Testis (tissue), 3 donors: ENCODE data around the gene C1orf74. TPM values are rescaled to one million over a fixed set of nuclear protein-coding genes. Genes with fewer than 3 reads are reported as not detected.

Source experiments
- DNase-seq: peaks from one replicate; pipeline ENCODE4 v3.0.0-alpha.2; 2019
- H3K27ac ChIP-seq, 2 donors: fragments of 200-600 bp; sonication (generic); one replicate each; pipeline ENCODE4 v1.5.1; 2019
- H3K27me3 ChIP-seq: fragments of 200-600 bp; sonication (generic); one replicate; pipeline ENCODE4 v1.5.1; 2019
- H3K36me3 ChIP-seq: fragments of 200-600 bp; sonication (generic); one replicate; pipeline ENCODE4 v1.5.1; 2017; ENCODE audit warnings: low read depth; ENCODE audit errors: missing control alignments
- H3K4me1 ChIP-seq: fragments of 200-600 bp; sonication (generic); one replicate; pipeline ENCODE4 v1.5.1; 2019
- H3K4me3 ChIP-seq, 2 donors: fragments of 200-600 bp; sonication (generic); one replicate each; pipeline ENCODE4 v1.5.1; 2017 to 2019
- H3K9me3 ChIP-seq: fragments of 200-600 bp; sonication (generic); one replicate; pipeline ENCODE4 v1.5.1; 2017
- CTCF ChIP-seq, 3 experiments: fragments of 450-650 bp in 2 of 3; fragments of 200-600 bp in 1 of 3; sonication (generic) in 1 of 3; IDR thresholded peaks; one replicate each; pipeline ENCODE4 v1.5.1; 2016 to 2019; ENCODE audit warnings: antibody characterized with exemption in 3 of 3, mild to moderate bottlenecking in 2 of 3, moderate library complexity in 1 of 3
- POLR2A ChIP-seq: fragments of 450-650 bp; IDR thresholded peaks from one replicate; pipeline ENCODE4 v1.6.1; 2017; ENCODE audit warnings: antibody characterized with exemption, mild to moderate bottlenecking, moderate library complexity
- WGBS, 2 donors: methylation state at CpG; one replicate each; pipeline ENCODE4 v1.1.5; 2018; 5-methylcytosine and 5-hydroxymethylcytosine counted together
- intact Hi-C: fragments of 100-400 bp; cut with DNase I; formaldehyde crosslinking; loops from one replicate; pipeline ENCODE4 v1.15.1; 2023; ENCODE audit warnings: low total_unique reads
- polyA plus RNA-seq: library from polyadenylated mRNA; stranded (reverse); fragments of 350-450 nt; fragmentation: Illumina TruSeq; extraction: RNeasy Lipid Tissue Mini Kit (QIAGEN cat#74804); gene quantifications from one replicate; pipeline ENCODE4 v1.2.3, GENCODE V29; 2014; ENCODE audit warnings: low read depth, low replicate concordance; ENCODE audit not compliant: insufficient read depth
- total RNA-seq, 2 donors: library from RNA; depleted of rRNA; stranded (reverse); fragments of >200 nt; gene quantifications; one replicate each; pipeline ENCODE4 v1.2.3, GENCODE V29; 2016

Gene C1orf74
- total and polyA plus RNA-seq, 3 donors from 2014 or later, result 2.6 to 5.2 (median 5.0) TPM

GRCh38 chr1:209807509-209807908, 23.1 kb upstream of the C1orf74 start:
- Histone ChIP-seq H3K9me3 (no peaks in the 10 kb centered on the region), H3K36me3 (no peaks in the 10 kb centered on the region), H3K27me3 (no peaks in the 10 kb centered on the region), H3K27ac (no peak overlapping the region), H3K4me3 (no peak overlapping the region), H3K4me1 (peaks cover 3% of the 10 kb centered on the region)
- 82 to 83% methylated on average over 4 of the region's 4 CpGs for WGBS, 2 donors
- intact Hi-C loops, result no loop called here
- DNase-seq, result no peak
- TF ChIP-seq CTCF (IDR thresholded peaks at IDR 0.05) (no peak), POLR2A (no peak)

- Histone ChIP-seq H3K4me1 (peaks cover 17% of the 10 kb centered on the region), H3K27ac (peak within 1 kb of the TSS in 1 of 2 donors; percentile 79), H3K27me3 (no peaks in the 10 kb centered on the region), H3K9me3 (no peaks in the 10 kb centered on the region), H3K36me3 (no peaks in the 10 kb centered on the region), H3K4me3 (peak within 1 kb of the TSS; percentile 36 to 62)
- intact Hi-C loops, result no loop called here
- TF ChIP-seq POLR2A (no peak), CTCF (IDR thresholded peaks at IDR 0.05) (no peak)
- 6 to 8% methylated on average over 30 to 33 of the region's 46 CpGs for WGBS, 2 donors
- peak; percentile 95 for DNase-seq
Measured at GRCh38 chr1:209805875-209806760, 21.8 kb upstream of the C1orf74 start, which contains the start of gene IRF6. Gene IRF6 (minus strand): TSS chr1:209806142. CDS start chr1:209801413, 4,729 bp downstream.

- Histone ChIP-seq H3K4me1 (peaks cover 17% of the 10 kb centered on the region), H3K9me3 (no peaks in the 10 kb centered on the region), H3K27ac (no peak overlapping the region), H3K36me3 (no peaks in the 10 kb centered on the region), H3K4me3 (peak overlapping the region; percentile 36 to 62), H3K27me3 (no peaks in the 10 kb centered on the region)
- no peak for DNase-seq
- no peak for TF ChIP-seq CTCF (IDR thresholded peaks at IDR 0.05)
- intact Hi-C loops, result no loop called here
- WGBS, 2 donors, result 41 to 48% methylated on average over 15 to 19 of the region's 19 CpGs
Measured at GRCh38 chr1:209805341-209805781, 21.0 kb upstream of the C1orf74 start.

GRCh38 chr1:209803568-209803967, 19.2 kb upstream of the C1orf74 start:
- intact Hi-C loops, result no loop called here
- H3K27ac ChIP-seq, result no peak overlapping the region

More at GRCh38 chr1:209803568-209803967, 19.2 kb upstream of the C1orf74 start:
- H3K4me3 ChIP-seq, result no peak overlapping the region
- no peaks in the 10 kb centered on the region for H3K36me3 ChIP-seq
- 85 to 88% methylated on average over 1 of the region's 1 CpG for WGBS, 2 donors
- DNase-seq, result no peak
- no peaks in the 10 kb centered on the region for H3K9me3 ChIP-seq
- no peaks in the 10 kb centered on the region for H3K27me3 ChIP-seq
- peaks cover 17% of the 10 kb centered on the region for H3K4me1 ChIP-seq
- no peak for TF ChIP-seq POLR2A
- TF ChIP-seq CTCF (IDR thresholded peaks at IDR 0.05), result no peak
